22Rv1 (cell line): Measurements from ENCODE around the gene CFAP97D1.

Experiments used
- H3K27ac ChIP-seq: fragments of 450-650 bp; 2 replicates; pipeline ENCODE4 v1.5.1; 2017
- ZFX ChIP-seq: fragments of 450-650 bp; IDR thresholded peaks from 2 replicates; pipeline ENCODE4 v1.6.1; 2017; ENCODE audit warnings: antibody characterized with exemption, borderline replicate concordance
- TF ChIP-seq, protein P1 (sequence below): fragments of 450-650 bp; IDR thresholded peaks from 2 replicates; pipeline ENCODE4 v1.5.1; 2017; ENCODE audit warnings: mild to moderate bottlenecking

CFAP97D1 gene

DNA sequence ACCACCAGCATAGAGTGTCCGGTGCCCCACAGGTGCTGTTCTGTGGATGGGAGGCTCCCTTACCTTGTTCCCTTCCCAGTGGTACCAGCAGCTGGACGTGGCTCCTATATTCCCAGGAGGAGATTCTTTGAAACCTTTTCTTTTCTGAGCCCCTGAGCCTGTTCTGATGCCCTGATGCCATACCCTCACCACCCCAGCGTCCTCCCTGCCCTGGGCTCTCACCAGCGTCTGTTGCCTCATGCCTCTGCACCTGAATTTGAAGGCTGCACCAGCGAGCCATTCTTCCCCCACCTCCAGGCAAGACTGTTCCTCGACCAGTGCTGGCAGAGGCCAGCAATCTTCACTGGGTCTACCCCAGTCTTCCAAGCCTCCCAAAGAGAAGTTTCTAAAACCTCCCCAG lies 22.1 kb upstream of the CFAP97D1 start:
- H3K27ac ChIP-seq: no peak overlapping the region
- TF ChIP-seq ZFX: no peak
- TF ChIP-seq, protein P1, sequence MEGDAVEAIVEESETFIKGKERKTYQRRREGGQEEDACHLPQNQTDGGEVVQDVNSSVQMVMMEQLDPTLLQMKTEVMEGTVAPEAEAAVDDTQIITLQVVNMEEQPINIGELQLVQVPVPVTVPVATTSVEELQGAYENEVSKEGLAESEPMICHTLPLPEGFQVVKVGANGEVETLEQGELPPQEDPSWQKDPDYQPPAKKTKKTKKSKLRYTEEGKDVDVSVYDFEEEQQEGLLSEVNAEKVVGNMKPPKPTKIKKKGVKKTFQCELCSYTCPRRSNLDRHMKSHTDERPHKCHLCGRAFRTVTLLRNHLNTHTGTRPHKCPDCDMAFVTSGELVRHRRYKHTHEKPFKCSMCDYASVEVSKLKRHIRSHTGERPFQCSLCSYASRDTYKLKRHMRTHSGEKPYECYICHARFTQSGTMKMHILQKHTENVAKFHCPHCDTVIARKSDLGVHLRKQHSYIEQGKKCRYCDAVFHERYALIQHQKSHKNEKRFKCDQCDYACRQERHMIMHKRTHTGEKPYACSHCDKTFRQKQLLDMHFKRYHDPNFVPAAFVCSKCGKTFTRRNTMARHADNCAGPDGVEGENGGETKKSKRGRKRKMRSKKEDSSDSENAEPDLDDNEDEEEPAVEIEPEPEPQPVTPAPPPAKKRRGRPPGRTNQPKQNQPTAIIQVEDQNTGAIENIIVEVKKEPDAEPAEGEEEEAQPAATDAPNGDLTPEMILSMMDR: no peak

DNA sequence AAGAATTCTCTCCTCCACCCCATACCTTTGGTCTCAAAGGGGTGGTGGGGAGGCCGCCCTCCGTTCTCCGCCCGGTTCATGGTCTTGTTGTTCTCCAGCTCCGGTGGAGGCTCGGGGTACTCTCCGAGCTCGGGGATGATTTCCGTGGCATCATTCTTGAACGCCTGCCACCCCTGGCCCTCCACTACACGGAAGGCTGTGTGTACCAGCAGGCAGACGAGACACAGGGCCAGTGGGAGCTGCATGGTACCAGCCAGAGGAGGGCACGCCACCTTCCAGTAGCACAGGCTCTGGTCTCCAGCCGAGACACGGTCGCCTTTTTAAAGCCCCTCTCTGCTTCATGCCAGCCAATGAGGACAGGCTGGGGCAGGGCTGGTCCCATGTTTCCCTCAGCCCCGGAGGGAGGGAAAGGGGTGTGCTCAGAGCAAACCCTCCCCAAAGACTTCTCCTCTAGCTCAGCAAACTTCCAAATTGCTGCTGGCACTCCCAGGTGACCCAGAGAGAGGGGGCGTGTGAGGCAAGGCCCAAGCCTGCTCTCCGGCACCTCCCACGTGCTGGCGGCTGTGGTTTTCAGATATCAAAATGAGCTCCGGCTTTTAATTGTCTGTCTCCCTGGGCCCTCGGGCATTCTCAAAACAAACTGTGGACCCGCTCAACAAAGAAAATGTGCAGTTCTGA lies 21.6 kb upstream of the CFAP97D1 start, which contains the start of gene SOST:
TSS of gene SOST (minus strand) at position 295 of the 678 bp plus-strand sequence. CDS start at position 245, 50 bp downstream.
- no peak for TF ChIP-seq ZFX
- H3K27ac ChIP-seq: no peak within 1 kb of the TSS

DNA sequence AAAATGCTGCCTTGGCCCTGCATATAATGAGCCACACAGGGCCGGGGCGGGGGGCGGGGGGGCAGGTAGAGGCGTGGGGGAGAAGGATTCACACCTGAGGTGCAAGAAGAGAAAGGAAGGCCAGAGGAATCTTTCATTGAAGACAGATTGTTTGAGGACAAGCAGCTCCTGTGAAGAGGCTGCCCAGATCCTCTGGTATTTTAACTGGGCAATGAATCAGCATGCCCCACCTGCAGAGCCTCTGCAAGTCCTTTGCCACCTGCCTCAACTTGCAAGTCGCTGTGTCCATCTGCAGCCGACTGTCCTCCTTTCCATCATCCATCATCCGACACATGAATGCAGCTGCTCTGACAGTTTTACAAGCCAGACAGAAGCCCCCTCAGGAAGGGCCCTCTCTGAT lies 20.4 kb upstream of the CFAP97D1 start:
- H3K27ac ChIP-seq: no peak overlapping the region
- TF ChIP-seq ZFX: no peak
- TF ChIP-seq, protein P1: no peak

DNA sequence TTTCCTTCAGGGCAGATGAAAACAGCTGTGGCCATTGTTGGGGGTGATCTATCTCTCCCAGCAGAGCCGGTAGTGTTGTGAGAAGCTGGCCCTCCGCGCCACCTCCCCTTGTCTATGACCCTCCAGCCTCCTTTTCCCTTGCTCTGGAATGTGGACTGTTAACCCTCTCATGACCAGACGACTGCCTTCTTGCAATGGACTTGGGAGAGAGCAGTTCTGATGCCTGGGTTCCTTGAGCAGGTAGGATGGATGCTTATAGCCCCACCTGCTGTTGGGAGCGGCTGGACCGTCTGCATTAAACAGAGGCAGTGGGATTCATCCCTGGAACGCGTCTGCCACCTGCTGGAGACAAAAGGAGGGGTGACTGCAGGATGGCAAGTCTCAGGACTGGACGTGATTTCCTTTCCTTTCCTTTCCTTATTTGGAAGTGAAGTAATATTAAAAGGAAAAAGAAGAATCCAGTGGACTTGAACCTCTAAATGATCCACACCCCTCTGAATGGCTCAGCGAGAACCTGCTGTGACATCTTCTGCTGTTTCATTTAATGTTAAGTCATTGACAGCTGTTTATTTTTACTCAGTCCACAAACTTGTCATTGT lies 19.9 kb upstream of the CFAP97D1 start:
- H3K27ac ChIP-seq: no peak overlapping the region
- no peak for TF ChIP-seq ZFX
- TF ChIP-seq, protein P1: peak; percentile 99

DNA sequence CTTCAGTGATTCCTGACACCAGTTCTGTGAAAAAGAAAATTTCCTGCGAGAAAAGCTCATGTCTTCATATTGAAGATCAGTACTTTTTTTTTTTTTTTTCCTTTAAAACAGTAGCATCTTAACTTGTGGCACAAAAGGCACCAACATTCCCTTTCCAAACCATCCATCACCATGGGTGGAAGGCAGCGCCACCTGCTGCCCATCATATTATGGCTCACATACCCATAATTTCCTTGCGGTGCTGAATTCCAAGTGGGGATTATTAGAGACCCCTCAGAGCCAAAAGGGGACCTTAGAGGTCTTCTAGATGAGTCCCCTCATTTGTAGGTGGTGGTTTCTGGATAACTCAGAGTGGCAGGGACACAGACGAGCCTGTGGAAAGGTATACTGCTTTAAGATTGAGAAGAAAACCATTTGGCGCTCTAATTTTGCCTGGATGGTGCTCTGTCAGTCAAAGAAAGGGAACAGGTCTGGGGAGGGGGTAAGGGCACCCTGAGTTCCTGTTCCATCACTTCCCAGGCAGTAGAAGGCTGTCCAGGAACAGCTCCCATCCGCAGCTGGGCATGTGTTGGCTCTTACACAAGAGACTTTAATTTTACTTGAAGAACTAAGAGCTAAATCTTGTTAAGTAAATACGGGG lies 13.7 kb upstream of the CFAP97D1 start:
- no peak overlapping the region for H3K27ac ChIP-seq
- TF ChIP-seq ZFX: no peak
- TF ChIP-seq, protein P1: peak; percentile 96

DNA sequence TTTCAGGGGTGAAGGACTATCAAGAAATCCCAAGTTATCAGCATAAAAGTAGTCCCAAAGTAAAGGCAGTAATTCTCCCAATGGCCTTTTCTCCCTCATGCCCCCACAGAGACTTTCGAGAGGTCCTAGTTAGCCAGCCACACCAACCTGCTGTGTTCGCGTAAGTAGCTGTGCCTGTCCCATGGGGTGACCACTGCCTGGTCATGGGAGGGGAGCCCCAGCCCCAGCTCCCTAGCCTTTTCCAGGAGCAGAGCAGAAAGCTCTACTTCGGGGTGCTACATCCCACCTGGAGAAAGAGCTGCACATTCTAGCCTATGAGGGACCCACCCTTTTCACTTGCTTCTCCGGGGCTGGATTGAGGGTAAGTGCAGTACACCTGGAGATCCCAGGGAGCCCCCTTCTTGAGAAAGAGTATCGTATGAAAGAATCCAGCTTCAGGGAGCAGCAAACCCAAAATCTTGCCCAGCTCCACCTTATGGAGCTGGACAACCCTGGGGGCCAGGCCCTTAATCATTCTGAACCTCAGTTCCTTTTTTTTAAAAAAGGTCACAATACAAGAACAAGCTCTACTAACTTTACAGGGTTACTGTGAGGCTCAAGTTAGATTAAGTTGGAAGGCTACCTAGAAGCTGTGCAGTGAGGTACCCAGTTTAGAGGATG lies 13.1 kb upstream of the CFAP97D1 start:
- TF ChIP-seq, protein P1: no peak
- TF ChIP-seq ZFX: no peak
- no peak overlapping the region for H3K27ac ChIP-seq

DNA sequence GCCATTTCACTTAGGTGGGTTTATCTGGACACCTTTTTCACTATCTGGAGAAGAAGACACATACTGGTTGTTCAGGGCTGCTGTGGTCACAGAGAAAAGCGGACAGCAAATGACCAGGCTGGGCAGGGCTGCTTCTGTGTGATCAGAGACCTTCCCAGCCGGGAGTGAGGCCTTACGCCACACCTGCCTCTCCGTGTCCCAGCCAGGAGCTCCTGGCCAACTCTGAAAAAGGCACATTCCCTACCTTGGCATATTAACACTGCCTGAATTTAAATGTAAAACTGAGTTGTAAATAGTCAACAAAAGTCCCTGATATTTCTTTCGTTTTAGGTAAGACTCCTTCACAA lies 12.5 kb upstream of the CFAP97D1 start:
- no peak overlapping the region for H3K27ac ChIP-seq
- TF ChIP-seq, protein P1: no peak
- TF ChIP-seq ZFX: no peak
